ENCODE results near the gene ATP11A. TPM values are rescaled to one million over a fixed set of nuclear protein-coding genes. Genes with fewer than 3 reads are reported as not detected.

Gene ATP11A
- total RNA-seq, 1 experiment from 2014 or later = 65.3 TPM

DNA sequence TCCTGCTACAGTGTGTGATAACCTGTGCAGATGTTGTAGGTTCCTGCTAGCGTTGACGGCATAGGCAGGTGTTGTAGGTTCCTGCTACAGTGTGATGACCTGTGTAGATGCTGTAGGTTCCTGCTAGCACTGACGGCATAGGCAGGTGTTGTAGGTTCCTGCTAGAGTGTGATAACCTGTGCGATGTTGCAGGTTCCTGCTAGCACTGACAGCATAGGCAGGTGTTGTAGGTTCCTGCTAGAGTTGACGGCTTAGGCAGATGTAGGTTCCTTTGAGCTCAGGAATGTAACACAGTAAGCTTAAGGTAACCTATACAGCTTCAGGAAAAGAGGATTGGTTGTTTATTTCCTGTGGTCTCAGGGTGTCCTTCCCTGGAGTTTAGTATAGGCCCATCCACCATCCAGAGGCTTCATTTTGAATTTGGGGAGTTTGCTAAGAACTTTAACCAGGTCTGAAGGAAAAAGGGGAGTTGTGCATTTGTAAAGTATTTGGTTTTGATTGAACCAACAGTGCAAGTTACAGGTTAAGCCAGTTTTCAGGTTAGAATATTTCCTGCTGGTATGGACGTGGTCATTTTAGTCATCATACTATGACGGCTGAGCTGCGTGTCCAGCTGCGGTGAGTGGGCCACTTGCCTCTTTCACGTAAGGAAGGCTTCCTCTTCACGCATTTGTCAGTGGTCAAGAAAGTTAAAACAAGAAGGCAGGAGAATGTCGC is 53.8 kb downstream of the ATP11A start:
- no peak for TF ChIP-seq CTCF (conservative IDR thresholded peaks at IDR 0.05)
- Mint-ChIP-seq H3K36me3 (ENCODE audit: insufficient read depth in 1 of 3, low read depth in 3 of 3) (peaks cover 0 to 3% (median 0%) of the 10 kb centered on the region in 3 experiments; a peak in 1 of 7 replicates), H3K27me3 (ENCODE audit: low read depth) (no peaks in the 10 kb centered on the region), H3K9me3 (no peaks in the 10 kb centered on the region), H3K27ac (peak overlapping the region; percentile 13 to 76 (median 17); a peak in 6 of 7 replicates), H3K4me3 (no peak overlapping the region), H3K4me1 (peaks cover 46 to 70% of the 10 kb centered on the region in 2 experiments)
- Histone ChIP-seq H4K91ac (ENCODE audit: insufficient read length, low read depth, low read length) (no peak overlapping the region), H3K4ac (ENCODE audit: low read depth, low read length) (no peak overlapping the region), H3K18ac (ENCODE audit: insufficient read length, low read depth, low read length) (no peak overlapping the region), H3K79me2 (ENCODE audit: insufficient read depth, low read length) (peaks cover 6% of the 10 kb centered on the region; the same call in 1 of the 2 replicates), H2BK15ac (ENCODE audit: low read depth, low read length) (no peak overlapping the region), H3K4me2 (ENCODE audit: insufficient read depth, insufficient read length, low read length) (no peak overlapping the region), H2BK20ac (ENCODE audit: low read depth, low read length, poor library complexity, severe bottlenecking) (no peak overlapping the region), H2BK5ac (ENCODE audit: insufficient read length, low read length) (no peak overlapping the region), H3K4me1 (ENCODE audit: insufficient read depth, low read length) (peaks cover 13% of the 10 kb centered on the region; the same call in 1 of the 2 replicates), H2BK120ac (ENCODE audit: low read depth, low read length, poor library complexity, severe bottlenecking) (no peak overlapping the region), H3K56ac (ENCODE audit: insufficient read length, low read depth, low read length) (no peak overlapping the region), H4K5ac (ENCODE audit: insufficient read length, low read depth, low read length) (no peak overlapping the region), H3T11ph (ENCODE audit: low read length) (no peak overlapping the region), H2AK5ac (ENCODE audit: insufficient read length, low read length) (no peak overlapping the region), H2AFZ (ENCODE audit: low read length) (no peak overlapping the region), H3K27ac (ENCODE audit: insufficient read length, low read depth, low read length) (no peak overlapping the region), H3K79me1 (ENCODE audit: insufficient read depth, low read depth, low read length, poor library complexity, severe bottlenecking) (no peaks in the 10 kb centered on the region), H3K23me2 (ENCODE audit: insufficient read length, low read depth, low read length, poor library complexity, severe bottlenecking) (no peaks in the 10 kb centered on the region), H4K8ac (replicated peaks; ENCODE audit: insufficient read length, low read depth, low read length) (no peak overlapping the region), H3K27me3 (ENCODE audit: insufficient read depth, low read length) (no peaks in the 10 kb centered on the region), H3K9ac (ENCODE audit: extremely low read depth, insufficient read length, low read length) (no peak overlapping the region), H2BK12ac (ENCODE audit: insufficient read length, low read depth, low read length) (no peak overlapping the region), H3K14ac (ENCODE audit: insufficient read depth, low read length) (no peak overlapping the region), H3K23ac (ENCODE audit: insufficient read length, low read depth, low read length) (no peak overlapping the region), H4K20me1 (ENCODE audit: control insufficient read depth, insufficient read depth, insufficient read length) (no peaks in the 10 kb centered on the region), H3K9me3 (ENCODE audit: control insufficient read depth, low read depth, low read length) (no peaks in the 10 kb centered on the region)
- no peak for DNase-seq
- no CpG with 5 or more reads among the region's 12 CpGs for WGBS (ENCODE audit: extremely low coverage, insufficient read length, low lambda C conversion rate)

Measured in H9 (cell line).